Mesenteric fat pad (tissue), 1 donor: ENCODE measurements around the gene SETD1A. TPM values are rescaled to one million over a fixed set of nuclear protein-coding genes. Genes with fewer than 3 reads are reported as not detected.

Experiments used
- DNase-seq: peaks from one replicate; pipeline ENCODE4 v3.0.0-alpha.2; 2020; ENCODE audit warnings: low spot score
- long read RNA-seq: library from polyadenylated mRNA; unstranded; transcript quantifications from one replicate; pipeline ENCODE4 v2.0.0, GENCODE V29; 2020
- total RNA-seq: library from RNA; stranded (reverse); fragmentation: NEBNext Ultra II Directional; extraction: Animal tissue kit (Norgen Biotek cat#: 25700); gene quantifications from one replicate; pipeline ENCODE4 v1.2.1, GENCODE V29; 2021
- donor health status: DM: yes; HTN: yes; CAD: no.

The SETD1A gene
- 18.5 TPM for total RNA-seq
- long read RNA-seq, partial matches to known transcripts, result 6 of 7 reads
- long read RNA-seq, other reads (novel, unspliced or antisense), result 1 of 7 reads

DNA sequence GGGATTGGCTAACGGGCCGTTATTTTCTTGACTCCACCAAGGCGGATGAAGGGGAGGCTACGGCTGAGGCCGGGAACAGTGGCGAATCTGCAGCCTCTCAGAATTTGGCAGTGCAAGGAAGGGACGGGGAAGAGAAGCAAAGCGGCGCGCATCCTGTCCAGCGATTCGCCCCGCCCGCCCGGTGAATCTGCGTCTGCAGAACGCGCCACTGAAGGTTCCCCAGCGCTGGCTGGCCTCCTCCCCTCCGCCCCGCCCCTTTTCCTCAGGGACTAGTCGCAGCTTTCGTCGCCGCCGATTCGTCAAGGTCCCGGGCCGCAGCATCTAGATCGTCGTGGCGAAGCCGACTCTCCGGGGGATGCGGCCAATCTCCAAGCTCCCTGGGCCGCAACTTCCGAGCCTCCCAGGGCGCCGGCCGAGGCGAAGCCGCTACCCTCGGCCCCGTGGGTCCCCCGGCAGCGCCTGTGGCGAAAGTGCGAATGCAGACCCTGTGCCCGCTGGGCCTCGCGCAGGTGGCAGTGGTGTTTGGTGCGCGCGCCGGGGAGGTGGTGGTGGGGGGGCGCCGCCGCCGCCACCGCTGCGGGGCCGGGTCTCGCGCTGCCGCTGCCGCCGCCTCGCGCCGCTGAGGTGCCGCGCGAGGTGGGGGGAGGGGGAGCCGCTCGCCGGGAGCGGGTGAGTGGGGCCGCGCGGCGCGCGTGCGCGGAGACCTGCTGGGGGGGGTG is at the start of gene SETD1A:
TSS of gene SETD1A (plus strand) at position 299 of the 719 bp plus-strand sequence. CDS start 978 bp downstream, outside the sequence.
- DNase-seq, result peak; percentile 99

DNA sequence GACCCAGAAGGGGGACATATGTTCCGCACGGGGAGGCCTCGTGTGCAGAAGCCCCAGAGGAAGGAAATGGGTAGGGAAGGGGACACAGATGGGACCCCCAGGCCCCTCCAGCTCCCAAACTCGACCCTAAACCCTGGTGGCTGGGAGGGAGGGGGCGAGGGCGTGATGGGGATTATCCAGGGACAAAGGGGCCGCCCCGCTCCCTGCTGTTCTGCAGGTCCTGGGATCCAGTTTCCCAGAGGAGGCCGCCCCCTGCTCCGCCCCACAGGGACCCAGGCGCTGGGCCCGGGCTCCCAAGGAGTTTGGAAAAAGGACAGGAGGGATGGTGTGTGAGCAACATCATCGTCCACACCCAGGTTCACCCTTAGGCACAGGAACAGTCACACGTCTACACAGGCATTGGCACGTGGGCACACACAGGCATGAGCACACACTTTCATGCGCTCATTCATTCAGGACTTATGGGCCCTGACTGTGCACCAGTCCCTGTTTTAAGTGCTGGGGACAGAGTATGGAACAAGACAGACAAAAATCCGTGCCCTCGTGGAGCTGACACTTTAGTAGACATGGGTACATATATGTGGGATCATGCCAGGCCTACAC is 47.0 kb upstream of the SETD1A start:
- no peak for DNase-seq

DNA sequence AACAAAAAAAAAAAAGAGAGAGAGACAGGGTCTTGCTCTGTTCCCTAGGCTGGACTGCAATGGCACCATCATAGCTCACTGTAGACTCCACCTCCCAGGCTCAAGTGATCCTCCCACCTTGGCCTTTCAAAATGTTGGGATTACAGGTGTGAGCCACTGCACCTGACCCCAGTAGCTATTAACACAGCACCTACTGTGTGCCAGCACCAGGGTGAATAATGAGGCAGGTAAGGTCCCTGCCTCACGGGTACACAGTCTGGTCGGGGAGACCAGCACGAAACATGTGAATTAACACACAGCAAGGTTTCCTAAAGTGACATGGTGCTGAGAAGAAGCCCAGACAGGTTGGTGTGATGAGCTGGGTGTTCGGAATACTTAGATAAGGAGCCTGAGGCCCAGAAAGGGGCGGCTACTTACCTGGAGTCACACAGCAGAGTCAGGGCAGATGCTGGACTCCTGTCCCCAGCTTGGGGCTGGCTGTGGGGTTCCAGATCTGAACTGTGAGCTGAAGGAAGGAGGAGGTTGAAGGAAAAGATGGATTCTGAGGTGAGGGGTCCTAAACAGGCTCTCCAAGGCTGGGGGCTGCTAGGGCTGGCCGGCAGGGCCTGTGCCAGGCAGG is 44.7 kb upstream of the SETD1A start:
- no peak for DNase-seq

DNA sequence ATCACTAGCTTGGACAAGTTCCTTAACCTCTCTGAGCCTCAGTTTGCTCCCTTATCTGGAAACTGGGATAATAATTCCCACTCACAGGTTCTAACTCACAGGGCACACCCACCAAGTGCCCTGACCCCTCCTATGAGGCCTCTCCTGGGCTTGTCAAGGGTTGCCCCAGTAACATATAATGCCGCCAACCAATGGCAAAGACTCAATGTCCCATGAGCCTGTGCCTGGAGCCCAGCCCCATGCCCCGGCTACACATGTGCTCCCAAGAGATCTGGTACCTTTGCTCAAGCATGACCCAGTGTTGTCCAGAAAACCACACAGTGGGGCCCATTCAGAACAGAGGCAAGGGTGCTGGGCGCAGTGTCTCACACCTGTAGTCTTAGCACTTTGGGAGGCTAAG is 42.7 kb upstream of the SETD1A start:
- DNase-seq, result no peak

DNA sequence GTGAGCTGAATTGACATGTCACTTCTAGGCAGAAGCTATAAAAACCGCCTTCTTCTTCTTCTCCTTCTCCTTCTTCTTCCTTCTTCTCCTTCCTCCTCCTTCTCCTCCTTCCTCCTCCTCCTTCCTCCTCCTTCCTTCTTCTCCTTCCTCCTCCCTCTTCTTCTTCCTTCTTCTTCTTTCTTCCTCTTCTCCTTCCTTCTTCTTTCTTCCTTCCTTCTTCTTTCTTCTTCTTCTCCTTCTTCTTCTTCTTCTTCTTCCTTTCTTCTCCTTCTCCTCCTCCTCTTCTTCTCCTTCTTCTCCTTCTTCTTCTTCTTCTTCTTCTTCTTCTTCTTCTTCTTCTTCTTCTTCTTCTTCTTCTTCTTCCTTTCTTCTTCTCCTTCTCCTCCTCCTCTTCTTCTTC is 38.9 kb upstream of the SETD1A start:
- no peak for DNase-seq

DNA sequence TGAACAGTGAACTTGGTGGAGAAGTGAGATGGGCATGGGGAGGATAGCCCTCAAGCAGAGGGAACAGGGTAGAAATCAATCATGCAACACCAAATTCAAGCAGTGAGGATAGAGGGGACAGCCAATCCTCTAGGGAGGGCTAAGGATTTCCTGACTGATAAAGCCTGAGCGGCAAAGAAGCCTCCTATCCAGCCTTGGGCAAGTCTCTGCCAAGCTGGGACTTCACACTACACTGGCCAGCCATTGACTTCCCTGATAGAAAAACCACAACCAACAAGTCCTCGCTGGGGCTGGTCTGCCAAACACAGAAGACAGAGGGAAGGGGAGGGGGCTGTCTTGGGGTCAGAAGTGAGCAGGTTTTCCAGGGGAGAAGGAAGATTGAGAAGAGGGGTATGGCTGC is 36.7 kb upstream of the SETD1A start:
- DNase-seq, result no peak

DNA sequence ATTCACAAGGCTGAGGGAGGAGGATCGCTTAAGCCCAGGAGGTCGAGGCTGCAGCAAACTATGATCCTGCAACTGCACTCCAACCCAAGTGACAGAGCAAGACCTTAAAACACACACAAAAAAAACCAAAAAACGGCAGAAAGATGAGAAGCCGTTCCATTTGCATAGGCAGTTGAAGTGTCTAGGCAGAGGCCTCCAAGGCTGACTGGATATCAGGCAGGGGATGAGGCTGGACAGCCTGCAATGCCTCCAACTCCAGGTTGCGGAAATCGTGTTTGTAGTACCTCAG is 36.2 kb upstream of the SETD1A start:
- DNase-seq, result no peak

DNA sequence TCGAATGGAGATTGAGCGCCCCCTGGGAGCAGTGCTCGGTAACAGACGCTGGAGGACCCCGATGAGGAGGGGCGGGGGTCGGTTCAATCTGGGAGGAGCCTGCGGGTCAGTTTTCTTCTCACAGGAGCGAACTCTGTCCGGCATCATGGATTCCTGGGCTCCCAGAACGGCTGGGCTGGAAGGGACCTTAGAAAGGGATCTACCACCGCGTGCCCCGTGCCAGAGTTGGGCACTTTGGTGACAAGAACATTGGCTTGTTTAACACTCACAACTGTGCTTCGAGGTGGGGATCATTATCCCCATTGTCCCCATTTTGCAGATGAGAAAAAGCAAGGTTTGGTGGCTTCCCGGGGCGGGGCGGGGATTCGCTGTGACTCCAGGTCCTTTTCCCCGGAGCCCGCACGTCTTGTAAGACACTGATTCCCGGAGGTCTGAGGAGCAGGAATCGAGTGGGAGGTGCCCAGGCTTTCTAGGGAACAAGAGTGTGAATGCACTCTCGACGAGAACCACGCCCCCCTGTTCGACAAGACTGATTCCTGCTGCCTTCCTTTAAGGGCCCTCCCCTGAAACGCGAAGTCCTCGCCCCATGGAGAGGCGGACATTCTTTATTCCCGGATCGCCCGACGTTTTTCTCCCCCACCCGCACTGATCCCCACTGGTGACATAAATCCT is 35.7 kb upstream of the SETD1A start:
- DNase-seq, result peak; percentile 94

DNA sequence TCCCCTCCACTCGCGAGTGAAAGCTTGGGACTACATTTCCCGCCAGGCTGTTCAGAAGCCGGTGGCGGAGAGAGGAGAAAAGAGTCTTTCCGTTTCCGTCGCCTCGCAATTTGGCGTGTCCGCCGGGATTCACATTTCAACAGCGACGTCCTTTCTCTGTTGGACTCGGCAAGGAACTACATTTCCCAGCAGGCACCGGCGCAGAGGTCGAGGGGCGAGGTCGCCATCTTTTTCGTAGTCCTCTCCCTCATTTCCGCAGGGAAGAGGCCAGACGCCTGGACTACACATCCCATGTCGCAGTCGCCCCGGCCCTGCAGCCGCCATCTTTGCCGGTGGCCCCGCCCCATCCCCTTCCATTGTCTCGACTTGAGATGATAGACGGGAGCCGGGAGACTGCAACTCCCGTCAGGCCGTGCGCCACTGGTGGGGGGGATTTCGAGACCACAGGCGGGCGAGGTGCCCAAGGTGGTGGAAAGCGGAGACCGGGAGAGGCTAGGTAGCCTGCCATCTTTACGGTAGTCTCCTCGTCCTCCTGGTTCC is 35.1 kb upstream of the SETD1A start:
- DNase-seq, result peak; percentile 100

DNA sequence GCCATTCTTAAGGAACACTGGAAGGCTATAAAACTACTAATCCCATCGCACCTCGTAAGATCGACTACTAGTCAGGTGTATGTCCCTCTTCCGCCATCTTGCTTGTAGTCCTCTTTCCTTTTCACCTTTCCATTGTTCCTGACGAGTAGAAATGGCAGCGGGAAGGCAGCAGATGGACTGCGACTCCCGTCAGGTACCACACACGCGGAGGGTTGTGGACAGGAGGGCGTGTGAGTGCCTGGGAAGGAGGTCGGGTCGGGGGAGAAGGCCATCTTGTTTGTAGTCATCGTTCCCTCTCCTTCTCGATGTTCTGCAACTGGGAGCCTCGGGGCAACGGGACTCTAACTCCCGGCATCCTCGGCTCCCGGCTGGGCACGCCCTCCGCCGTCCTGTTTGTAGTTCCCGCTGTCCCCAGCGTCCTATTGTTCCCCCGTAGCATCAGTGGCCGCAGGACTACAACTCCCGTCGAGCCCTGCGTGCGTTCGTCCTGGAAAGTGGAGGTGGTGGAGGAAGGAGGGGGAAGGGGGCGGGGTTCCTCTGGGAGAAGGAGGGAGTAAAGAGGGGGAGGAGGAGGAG is 34.5 kb upstream of the SETD1A start:
- DNase-seq, result peak; percentile 99

DNA sequence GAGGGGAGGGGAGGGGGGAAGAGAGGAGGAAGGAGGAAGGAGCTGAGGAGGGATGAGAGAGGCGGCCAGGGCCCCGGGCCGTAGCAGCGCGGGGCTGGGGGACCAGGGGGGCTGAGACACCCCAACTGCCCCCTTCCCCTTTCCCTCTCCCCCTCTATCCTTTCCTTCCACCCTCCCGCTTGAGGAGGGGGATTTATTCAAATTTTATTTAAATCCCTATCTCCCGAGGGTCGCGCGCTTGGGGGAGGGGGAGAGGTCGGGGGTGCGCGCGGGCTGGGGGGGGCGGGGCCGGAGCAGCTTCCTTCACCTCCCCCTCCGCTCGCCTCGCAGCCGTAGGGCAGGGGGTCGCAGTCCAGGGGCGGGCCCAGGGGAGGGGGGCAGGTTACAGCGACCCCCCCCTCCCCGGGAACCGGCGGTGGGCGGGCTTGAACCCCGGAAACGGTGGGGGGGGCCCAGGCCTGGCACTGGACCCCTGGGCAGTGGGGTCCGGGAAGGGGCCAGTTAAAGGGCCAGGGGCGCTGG is 33.9 kb upstream of the SETD1A start, which contains the start of gene FBXL19:
TSS of gene FBXL19 (plus strand) at position 19 of the 522 bp plus-strand sequence. CDS start 2,183 bp downstream, outside the sequence.
- no peak for DNase-seq

DNA sequence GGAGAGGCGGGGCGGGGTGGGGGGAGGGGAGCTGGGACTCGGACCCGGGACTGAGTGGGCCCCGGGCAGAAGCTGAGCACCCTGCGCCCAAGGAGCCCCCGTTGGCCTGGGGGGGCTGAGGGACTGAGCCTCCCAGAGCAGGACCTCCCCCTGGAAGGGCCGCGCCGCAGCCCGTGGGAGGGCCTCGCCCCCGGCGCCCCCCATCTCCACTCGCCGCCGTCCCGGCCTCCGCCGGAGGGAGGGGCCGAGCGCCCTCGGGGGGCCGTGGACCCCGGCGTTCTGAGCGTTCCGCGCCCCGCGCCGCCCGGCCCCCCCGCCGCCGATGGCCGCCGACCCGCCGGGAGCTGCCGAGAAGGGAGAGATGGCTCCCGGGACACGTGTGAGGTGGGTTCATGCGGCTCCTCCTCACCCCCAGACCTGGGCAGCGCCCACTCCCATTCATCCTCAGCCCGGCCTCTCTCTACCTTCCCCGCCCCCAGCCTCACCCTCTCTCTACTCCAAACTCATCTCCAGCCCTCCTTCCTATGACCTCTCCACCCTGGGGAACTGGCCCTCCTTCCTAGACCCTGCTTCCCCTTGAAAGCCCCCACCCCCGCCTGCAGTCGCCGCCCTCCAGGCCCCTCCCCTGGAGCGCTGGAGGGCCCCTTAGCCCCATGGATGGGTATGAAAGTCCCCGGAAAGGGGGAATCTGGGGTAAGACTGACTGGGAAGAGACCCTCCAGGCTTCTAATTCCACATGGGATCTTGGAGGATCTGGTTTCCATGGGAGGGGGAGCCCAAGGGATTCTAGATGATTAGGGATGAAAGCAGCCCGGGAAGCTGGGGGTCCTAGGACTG is 33.3 kb upstream of the SETD1A start:
- no peak for DNase-seq

DNA sequence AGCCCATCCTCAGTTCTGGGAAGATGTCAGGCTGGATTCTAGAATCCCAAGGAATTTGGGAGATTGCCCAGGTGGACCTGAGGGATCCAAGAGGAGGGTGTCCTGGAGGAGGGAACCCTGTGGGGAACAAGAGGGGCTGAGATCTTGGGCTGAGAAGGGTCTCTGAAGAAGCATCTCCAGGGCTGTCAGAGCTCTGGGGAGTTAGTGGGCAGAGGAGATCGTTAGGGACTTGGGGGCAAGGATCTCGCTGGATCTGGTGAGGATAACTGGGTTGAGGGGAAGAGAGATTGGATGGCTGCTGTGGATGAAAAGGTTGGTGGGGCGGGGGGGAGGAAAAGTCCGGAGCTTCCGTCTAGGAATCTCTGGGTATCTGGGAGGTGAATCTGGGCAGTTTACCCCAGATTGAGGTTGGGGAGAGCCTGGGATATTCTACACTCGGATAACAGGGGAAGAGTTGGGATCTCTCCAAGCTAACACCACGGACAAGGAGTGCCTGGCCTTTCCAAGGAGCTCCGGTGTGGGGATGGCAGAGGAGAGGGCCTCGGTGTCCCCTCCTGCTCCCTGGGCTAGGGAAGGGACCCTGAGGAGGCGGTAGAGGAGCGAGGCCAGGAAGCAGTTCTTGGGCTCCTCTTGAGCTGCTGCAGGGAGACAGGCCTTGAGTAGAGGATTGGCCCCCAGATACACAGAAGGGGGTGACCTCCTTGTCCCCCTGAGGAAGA is 32.5 kb upstream of the SETD1A start:
- no peak for DNase-seq

DNA sequence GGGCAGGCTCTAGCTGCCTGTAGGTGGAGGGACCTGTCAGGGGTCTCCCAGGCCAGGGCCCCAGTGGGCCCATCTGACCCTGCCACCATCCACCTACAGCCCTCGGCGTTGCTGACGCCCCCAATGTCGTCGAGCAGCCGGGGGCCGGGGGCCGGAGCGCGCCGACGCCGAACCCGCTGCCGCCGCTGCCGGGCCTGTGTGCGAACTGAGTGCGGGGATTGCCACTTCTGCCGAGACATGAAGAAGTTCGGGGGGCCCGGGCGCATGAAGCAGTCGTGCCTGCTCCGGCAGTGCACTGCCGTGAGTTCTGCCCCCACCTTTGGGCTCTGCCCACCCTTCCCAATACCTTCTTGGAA is 31.9 kb upstream of the SETD1A start:
- DNase-seq, result no peak

DNA sequence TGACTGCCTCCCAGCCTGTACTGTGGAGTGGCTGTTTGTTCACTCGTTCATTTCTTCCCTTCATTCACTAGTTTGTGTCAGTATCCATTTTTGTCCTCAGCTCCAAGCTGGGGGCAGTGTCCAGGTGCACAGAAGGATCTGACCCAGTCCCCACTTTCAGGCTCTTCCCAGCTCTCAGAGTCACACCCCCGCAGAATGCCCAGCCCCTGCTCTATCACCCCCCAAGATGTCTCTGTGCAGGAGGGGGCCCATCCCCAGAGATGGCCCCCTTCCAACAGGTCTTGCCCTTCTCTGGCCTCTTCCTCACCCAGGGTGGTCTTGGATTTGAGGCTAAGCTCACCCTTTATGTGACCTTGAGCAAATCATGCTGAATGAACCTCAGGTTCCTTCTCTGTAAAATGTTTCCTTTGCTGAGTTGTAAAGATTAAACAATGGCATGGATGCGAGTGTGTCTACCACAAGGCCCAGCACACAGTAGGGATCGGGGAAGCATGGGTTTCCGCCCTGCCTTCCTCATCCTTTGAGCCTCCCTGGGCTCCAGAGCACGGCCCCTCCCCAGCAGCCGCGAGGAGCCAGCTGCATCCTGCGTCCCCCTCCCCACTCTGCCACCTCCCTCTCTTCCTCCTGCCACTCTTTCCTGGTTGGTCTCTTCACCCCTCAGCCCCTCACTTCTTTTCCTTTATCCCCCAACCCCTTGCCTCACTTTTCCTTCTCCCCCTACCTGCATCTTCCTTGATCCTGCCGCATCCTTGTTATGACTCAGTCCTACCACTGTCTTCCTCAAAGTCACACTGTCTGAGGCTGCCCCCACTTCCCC is 31.4 kb upstream of the SETD1A start:
- no peak for DNase-seq

DNA sequence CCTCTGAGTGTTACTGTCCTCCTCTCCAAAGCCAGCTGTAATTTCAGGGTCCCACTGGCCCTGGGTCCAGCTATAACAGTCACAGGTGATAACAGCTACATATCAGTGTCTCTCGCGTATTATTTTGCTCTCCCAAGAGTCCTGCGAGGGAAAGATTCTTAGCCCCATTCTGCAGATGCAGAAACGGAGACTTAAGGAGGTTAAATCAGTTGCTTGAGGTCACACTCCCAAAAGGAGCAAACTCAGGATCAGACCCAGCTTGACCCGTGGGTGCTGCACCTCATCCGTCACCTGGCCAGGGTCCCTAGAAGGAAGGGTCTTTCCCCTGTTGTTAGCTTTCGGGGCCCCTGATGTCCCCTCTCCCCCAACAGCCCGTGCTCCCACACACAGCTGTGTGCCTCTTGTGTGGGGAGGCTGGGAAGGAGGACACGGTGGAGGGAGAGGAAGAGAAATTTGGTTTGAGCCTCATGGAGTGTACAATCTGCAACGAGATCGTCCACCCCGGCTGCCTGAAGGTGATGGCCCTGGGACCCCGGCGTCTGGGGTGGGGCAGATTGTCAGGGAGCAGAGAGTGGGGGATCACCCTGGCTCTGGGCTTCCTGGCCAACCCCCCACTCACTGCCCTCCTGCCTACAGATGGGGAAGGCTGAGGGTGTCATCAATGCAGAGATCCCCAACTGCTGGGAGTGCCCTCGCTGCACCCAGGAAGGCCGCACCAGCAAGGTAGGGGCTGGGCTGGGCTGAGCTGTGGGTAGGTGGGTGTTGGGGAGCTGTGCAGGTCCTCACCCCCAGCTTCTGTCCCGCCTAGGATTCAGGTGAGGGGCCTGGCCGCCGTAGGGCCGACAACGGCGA is 30.4 kb upstream of the SETD1A start:
- no peak for DNase-seq

DNA sequence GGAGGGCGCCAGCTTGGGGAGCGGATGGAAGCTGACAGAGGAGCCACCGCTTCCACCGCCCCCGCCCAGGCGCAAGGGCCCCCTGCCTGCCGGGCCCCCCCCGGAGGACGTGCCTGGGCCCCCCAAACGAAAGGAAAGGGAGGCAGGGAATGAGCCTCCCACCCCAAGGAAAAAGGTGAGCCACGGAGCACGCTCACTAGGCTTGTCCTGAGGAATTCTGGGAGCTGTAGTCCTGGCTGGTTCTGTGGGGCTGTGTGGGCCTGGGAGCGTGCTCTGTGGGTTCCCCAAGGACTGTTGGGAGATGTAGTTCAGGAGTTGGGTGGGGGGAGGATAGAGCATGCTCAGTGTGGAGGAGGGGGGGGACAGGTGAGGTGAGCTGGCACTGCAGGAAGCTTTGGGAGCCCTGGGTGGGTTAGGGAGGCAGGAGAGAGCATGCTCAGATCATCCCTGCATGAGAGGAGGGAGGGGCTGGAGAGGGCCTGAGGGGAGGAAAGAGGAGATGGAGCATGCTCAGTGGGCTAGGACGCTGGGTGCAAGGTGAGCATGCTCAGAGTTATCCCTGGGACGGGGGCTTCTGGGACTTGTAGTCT is 29.7 kb upstream of the SETD1A start:
- DNase-seq, result no peak
